ENCODE data around the gene LIPN.

Gene LIPN

DNA sequence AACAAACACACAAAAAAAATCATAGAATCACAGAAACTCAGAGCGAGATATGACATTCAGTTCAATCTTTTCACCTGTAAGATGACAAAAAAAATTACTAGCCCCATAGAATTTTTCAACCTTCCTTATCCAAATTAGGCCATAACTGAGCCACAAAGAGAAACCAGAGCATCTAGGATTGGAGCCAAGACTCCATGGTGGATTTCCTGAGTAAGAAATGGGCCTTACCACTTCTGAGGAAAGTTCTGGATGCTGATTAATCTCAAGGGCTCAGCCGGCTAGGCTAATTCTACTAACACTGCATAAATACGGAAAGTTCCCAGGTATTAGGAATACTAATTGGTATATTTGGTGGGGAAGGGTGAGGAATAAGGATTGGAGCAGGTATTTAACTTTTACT, 59.5 kb downstream of the LIPN start:
- no peaks in the 10 kb centered on the region for H3K9me3 ChIP-seq (ENCODE audit: control insufficient read depth in 2 of 2, low read length in 2 of 2)

DNA sequence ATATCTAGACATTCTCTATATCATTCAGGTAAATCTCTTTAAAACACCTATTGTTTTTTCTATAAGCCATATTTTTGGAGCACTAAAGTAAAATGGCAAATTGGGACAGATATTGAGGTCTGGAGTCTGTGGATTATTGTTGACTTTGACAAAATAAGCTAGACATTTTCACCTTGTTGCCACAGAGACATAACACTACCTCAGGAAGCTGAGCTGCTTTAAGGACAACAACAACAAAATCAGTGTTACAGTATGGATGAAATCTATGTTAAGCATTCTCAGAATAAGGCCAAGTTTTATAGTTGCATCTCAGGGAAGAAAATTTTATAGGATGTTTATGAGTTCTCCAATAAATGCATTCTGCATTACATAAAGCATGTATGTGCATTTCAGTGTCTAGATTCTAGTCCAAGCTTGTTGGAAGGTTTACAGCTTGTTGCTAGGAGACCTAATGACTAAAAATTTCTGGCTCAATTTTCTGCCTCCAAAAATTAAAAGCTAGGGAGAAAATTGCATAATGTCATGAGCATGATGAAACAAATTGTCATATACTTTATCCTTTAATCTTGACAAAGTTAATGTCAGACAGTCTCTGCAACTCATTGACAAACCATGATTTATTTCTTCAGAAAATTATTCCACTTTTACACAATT, 61.1 kb downstream of the LIPN start:
- H3K4me1 ChIP-seq (ENCODE audit: control insufficient read depth in 2 of 2, insufficient read depth in 2 of 2, low read length in 2 of 2): no peaks in the 10 kb centered on the region
- H3K36me3 ChIP-seq (ENCODE audit: control insufficient read depth in 2 of 2, insufficient read depth in 2 of 2, low read length in 2 of 2): no peaks in the 10 kb centered on the region
- H3K9ac ChIP-seq (ENCODE audit: low read depth in 1 of 2, low read length in 2 of 2): no peak overlapping the region
- no peaks in the 10 kb centered on the region for H3K27me3 ChIP-seq (ENCODE audit: control insufficient read depth in 2 of 2, insufficient read depth in 2 of 2, low read length in 2 of 2)
- H3K4me3 ChIP-seq (ENCODE audit: low read length in 2 of 2): no peak overlapping the region
- H3K9me3 ChIP-seq (ENCODE audit: control insufficient read depth in 2 of 2, low read length in 2 of 2): no peaks in the 10 kb centered on the region
- H3K27ac ChIP-seq (ENCODE audit: low read depth in 2 of 2, low read length in 2 of 2): no peak overlapping the region

More for the DNA sequence above, 59.5 kb downstream of the LIPN start:
- no peak overlapping the region for H3K4me3 ChIP-seq (ENCODE audit: low read length in 2 of 2)
- no peaks in the 10 kb centered on the region for H3K4me1 ChIP-seq (ENCODE audit: control insufficient read depth in 2 of 2, insufficient read depth in 2 of 2, low read length in 2 of 2)
- no peaks in the 10 kb centered on the region for H3K36me3 ChIP-seq (ENCODE audit: control insufficient read depth in 2 of 2, insufficient read depth in 2 of 2, low read length in 2 of 2)
- H3K9ac ChIP-seq (ENCODE audit: low read depth in 1 of 2, low read length in 2 of 2): no peak overlapping the region
- H3K27ac ChIP-seq (ENCODE audit: low read depth in 2 of 2, low read length in 2 of 2): no peak overlapping the region
- no peaks in the 10 kb centered on the region for H3K27me3 ChIP-seq (ENCODE audit: control insufficient read depth in 2 of 2, insufficient read depth in 2 of 2, low read length in 2 of 2)

DNA sequence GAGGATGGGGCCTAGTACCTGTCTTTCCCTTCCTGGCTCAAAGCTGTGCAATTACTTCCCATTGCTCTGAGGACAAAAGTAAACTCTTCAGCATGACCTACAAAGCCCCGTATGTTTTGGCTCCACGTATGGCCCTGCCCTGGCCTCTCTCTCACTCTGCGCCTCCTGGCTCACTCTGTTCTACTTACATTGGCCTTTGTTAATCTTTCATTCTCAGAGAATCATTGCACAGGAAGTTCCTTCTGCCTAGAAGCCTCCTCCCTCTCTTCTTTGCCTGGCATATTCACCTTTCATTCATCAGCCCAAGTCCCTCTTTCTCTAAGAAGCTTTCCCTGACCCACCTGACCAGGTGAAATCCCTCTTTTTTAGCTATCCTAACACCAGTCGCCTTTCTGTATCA, 66.6 kb downstream of the LIPN start:
- Histone ChIP-seq H3K27me3 (ENCODE audit: control insufficient read depth in 2 of 2, insufficient read depth in 2 of 2, low read length in 2 of 2) (no peaks in the 10 kb centered on the region), H3K36me3 (ENCODE audit: control insufficient read depth in 2 of 2, insufficient read depth in 2 of 2, low read length in 2 of 2) (peaks cover 0 to 3% of the 10 kb centered on the region in 2 donors), H3K4me3 (ENCODE audit: low read length in 2 of 2) (no peak overlapping the region), H3K9me3 (ENCODE audit: control insufficient read depth in 2 of 2, low read length in 2 of 2) (no peaks in the 10 kb centered on the region), H3K27ac (ENCODE audit: low read depth in 2 of 2, low read length in 2 of 2) (no peak overlapping the region), H3K4me1 (ENCODE audit: control insufficient read depth in 2 of 2, insufficient read depth in 2 of 2, low read length in 2 of 2) (no peaks in the 10 kb centered on the region), H3K9ac (ENCODE audit: low read depth in 1 of 2, low read length in 2 of 2) (no peak overlapping the region)

DNA sequence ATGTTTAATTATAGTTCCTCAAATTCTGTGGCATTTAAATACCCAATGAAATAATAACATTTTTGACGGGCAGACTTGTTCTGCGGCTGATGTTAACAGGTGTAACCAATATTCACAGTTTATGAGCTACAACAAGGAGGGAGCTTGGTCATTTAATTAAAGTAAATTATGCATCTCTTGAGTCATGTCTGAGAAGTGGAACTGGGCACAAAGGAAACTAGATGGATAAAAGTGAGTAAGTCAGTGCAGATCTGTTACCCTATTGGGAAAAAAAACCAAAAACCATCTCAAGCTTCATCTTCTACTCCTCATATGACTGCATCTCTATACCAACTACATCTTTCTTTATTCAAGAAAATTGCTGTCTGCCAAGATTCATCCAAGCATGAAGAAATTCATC, 67.9 kb downstream of the LIPN start:
- Histone ChIP-seq H3K9ac (ENCODE audit: low read depth in 1 of 2, low read length in 2 of 2) (no peak overlapping the region), H3K27ac (ENCODE audit: low read depth in 2 of 2, low read length in 2 of 2) (no peak overlapping the region), H3K27me3 (ENCODE audit: control insufficient read depth in 2 of 2, insufficient read depth in 2 of 2, low read length in 2 of 2) (no peaks in the 10 kb centered on the region), H3K36me3 (ENCODE audit: control insufficient read depth in 2 of 2, insufficient read depth in 2 of 2, low read length in 2 of 2) (peaks cover 0 to 3% of the 10 kb centered on the region in 2 donors), H3K9me3 (ENCODE audit: control insufficient read depth in 2 of 2, low read length in 2 of 2) (no peaks in the 10 kb centered on the region), H3K4me3 (ENCODE audit: low read length in 2 of 2) (no peak overlapping the region), H3K4me1 (ENCODE audit: control insufficient read depth in 2 of 2, insufficient read depth in 2 of 2, low read length in 2 of 2) (no peaks in the 10 kb centered on the region)

DNA sequence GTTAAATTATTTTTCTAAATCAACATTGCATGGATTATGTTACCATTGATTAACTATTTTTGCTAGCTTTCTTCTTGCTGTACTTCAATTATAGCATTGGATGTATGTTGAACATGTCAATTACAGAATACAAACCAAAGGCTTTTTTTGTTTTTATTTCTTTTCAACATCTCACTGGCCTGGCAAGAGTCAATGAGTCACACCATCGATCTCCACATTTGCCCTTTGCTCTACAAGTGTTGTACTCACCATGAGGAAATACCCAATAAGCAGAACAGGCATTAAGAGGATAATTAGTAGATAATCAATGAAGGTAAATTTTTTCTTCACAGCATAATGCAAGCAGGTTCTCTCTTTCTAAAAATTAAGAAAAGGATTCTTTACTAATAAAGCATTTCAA, 68.5 kb downstream of the LIPN start:
- no peaks in the 10 kb centered on the region for H3K27me3 ChIP-seq (ENCODE audit: control insufficient read depth in 2 of 2, insufficient read depth in 2 of 2, low read length in 2 of 2)
- no peak overlapping the region for H3K27ac ChIP-seq (ENCODE audit: low read depth in 2 of 2, low read length in 2 of 2)
- peaks cover 0 to 3% of the 10 kb centered on the region in 2 donors for H3K36me3 ChIP-seq (ENCODE audit: control insufficient read depth in 2 of 2, insufficient read depth in 2 of 2, low read length in 2 of 2)
- no peak overlapping the region for H3K9ac ChIP-seq (ENCODE audit: low read depth in 1 of 2, low read length in 2 of 2)
- no peaks in the 10 kb centered on the region for H3K4me1 ChIP-seq (ENCODE audit: control insufficient read depth in 2 of 2, insufficient read depth in 2 of 2, low read length in 2 of 2)
- no peak overlapping the region for H3K4me3 ChIP-seq (ENCODE audit: low read length in 2 of 2)
- no peaks in the 10 kb centered on the region for H3K9me3 ChIP-seq (ENCODE audit: control insufficient read depth in 2 of 2, low read length in 2 of 2)

Data from mucosa of rectum (tissue), 2 donors.